GM21723 (cell line): ENCODE data around the gene LAMTOR2.

ENCODE experiments used
- ATAC-seq: cut with Tn5 transposase; IDR thresholded peaks from one replicate; pipeline ENCODE4 v1.9.1; 2021; ENCODE audit warnings: mild to moderate bottlenecking, moderate library complexity; ENCODE audit not compliant: unreplicated experiment

The LAMTOR2 gene

GRCh38 chr1:156074661-156075060 lies 20.1 kb downstream of the LAMTOR2 start:
- no peak for ATAC-seq

GRCh38 chr1:156075162-156075561 lies 20.6 kb downstream of the LAMTOR2 start:
- no peak for ATAC-seq

DNA sequence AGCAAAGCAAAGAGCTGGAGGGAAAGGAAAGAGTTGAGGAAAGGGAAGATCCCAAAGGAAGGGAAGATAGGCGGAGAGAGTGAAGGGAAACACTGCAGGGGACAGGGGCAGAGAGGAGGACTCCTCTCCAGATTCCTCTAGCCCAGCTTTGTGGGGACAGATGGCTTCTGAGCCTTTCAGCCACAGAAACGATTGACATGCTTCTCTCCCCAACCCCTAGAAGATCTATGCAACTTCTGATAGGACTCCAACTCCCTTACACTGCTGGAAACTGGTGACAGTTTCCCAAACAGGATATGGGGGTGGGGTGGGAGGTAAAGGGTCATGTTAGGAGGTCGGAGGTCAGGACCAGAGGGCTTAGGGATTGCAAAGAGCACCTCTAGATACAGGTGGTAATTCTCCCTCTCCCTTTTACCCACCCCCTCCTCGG lies 21.2 kb downstream of the LAMTOR2 start:
- no peak for ATAC-seq

DNA sequence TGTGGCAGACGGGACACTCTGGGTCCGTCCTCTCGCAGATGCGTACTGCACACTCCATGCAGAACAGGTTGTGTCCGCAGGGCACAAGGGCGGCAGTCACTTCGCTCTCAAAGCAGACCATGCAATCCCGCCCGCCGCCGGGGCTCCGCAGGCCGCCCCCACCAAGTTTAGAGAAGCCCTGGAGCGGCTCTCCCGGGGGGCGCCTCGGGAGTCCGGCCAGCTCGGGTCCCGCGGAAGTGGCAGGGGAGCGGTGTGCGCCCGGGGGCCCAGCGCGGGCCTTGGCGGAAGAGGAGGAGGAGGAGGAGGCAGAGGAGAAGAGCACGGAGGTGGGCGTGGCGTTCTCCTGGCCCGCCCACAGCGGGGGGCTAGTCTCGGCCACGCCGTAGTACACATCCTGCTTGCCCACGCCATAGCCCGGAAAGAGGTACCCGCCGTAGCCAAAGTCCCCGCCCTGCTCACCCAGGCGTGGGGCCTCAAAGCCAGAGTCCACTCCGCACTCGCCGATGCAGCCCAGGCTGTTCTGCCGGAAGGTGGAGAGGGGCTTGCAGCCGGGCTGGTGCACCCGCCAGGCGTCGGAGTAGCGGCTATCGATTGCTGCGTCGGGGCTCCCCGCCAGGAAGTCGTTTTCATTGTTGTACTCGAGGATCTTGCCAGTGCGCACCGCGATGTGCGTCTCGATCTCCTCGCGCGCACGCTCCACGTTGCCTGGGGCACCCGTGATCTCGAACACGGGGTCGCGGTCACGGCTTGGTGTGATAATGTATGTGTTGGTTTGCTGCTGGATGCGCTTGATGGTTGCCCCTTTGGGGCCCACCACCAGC lies 22.2 kb downstream of the LAMTOR2 start:
- ATAC-seq: peak; percentile 73

DNA sequence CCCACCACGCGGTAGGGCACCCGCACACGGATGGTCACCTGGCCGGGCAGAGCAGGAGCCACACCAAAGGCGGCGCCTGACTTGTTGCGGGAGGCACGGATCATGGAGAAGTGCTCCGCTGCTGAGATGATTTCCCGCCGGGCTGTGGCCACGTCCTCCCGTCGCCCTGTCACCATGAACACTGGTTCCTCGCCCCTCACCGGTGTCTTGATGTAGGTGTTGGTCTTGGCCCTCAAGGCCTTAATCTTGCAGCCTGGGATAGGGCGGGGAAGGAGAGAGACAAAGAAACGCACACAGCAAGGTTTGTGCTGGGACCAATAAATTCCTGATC lies 22.8 kb downstream of the LAMTOR2 start:
- ATAC-seq: no peak

- ATAC-seq: no peak
Observed at GRCh38 chr1:156078728-156079127, 24.1 kb downstream of the LAMTOR2 start.

DNA sequence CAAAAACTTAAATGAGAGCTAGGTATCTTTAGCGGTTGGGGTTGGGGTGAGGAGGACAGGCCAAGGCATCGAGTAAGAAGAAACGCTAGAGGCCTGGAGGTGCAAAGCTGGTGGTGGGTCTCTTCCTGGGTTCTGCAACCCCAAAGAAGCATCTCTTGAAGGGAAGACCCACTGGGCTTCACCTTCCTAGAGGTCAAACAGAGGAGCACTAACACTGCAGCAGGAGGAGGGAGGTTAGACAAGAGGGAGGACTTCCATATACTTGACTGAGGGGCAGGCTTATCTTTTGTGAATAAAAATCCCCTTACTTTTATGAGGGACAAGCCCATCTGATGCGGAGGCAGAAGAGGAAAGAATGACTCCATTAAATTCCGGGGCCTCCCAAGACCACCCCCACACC lies 25.2 kb downstream of the LAMTOR2 start:
- ATAC-seq: no peak

GRCh38 chr1:156080241-156080862 lies 25.8 kb downstream of the LAMTOR2 start:
- no peak for ATAC-seq

GRCh38 chr1:156080863-156081179 lies 26.2 kb downstream of the LAMTOR2 start:
- ATAC-seq: no peak

- ATAC-seq: no peak
Observed at GRCh38 chr1:156081180-156081916, 26.8 kb downstream of the LAMTOR2 start.

DNA sequence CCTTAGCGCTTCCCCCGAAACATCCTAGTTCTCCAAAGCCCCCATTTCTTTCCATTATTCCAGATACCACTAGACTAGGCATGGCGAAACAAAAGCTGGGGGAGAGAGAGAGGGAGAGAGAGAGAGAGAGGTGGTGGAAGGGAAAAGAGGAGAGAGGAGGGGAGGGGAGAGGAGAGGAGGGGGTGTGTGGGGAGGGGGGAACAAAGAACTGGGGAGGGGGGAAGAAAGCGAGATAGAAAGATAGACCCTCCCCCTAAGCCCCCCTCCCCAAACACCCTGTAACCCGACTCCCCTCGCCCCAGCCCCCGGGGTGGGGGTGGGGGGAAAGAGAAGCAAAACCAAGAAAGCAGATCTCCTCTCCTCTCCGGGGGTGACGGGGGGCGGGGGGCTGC lies 27.3 kb downstream of the LAMTOR2 start:
- ATAC-seq: no peak

- no peak for ATAC-seq
Observed at GRCh38 chr1:156082309-156083091, 27.9 kb downstream of the LAMTOR2 start, which contains the start of gene MEX3A. MEX3A (minus strand) TSS chr1:156082465; CDS start chr1:156081998, 467 bp downstream.

DNA sequence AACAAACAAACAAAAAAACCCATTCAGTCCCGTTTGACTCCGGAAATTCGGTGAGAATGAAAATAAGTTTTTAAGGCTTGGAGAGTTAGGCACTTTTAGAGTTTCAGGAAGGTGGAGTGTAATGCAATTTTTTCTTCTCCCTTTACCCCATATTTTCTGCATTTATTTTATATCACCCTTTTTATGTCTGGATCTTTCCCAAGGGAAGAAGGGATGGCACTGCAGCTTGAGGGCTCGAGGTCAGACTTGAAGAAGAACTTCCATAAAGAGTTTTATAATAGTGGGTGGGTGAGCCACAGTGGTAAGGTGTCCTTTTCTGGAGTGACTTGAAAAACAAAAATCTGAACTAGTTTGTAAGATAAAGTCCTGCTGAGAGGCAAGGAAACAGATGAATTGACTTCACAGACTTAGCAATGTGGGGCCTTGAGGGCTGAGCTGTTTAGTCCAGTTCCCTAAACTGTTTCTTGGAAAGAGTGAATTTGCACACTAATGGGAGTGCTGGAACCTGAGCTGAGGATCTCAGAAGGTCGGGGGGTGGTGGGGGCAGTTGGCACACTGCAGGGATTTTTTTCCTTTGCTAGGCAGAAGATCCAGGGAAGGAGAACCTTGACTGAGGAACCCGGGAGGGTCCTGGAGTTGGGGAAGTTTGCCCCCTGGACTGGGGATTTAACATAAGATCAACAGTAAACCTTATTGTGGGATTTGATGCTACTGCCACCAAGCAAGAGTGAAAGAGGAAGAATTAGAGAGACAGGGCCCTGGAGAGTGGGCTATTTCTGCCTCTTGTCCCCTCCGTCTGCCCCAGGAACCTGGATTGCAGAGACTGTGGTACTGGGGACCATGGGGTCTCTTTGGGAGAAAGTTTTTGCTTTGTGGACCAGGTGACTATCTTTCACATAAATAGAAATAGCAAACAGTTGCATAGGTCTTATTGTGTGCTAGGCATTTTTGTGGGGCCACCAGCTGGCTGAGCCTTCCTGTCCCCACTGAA lies 29.5 kb downstream of the LAMTOR2 start:
- no peak for ATAC-seq

DNA sequence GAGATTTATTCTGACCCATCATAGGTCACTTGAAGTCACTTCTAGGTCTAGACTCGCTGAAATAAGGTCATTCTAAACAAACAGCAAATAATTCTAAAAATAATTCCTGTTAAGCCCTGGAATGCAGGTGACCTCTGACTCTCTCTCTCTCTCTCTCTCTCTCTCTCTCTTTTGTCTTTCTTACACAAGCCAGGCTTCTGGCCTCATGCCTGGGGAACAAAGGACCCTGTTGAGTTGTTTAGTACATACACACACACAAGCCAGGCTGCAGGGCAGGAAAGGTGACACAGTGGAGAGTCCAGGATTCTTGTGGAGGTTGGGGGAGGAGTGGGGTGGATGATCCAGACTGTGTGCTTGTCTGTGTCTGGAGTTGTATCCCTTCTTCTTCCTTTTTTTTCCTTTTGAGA lies 31.7 kb downstream of the LAMTOR2 start:
- ATAC-seq: no peak

GRCh38 chr1:156089704-156090103 lies 35.1 kb downstream of the LAMTOR2 start:
- ATAC-seq: no peak

- no peak for ATAC-seq
Observed at GRCh38 chr1:156090138-156090839, 35.7 kb downstream of the LAMTOR2 start.

- ATAC-seq: peak; percentile 81
Observed at GRCh38 chr1:156090840-156091188, 36.2 kb downstream of the LAMTOR2 start.

- no peak for ATAC-seq
Observed at GRCh38 chr1:156091610-156092009, 37.0 kb downstream of the LAMTOR2 start.

DNA sequence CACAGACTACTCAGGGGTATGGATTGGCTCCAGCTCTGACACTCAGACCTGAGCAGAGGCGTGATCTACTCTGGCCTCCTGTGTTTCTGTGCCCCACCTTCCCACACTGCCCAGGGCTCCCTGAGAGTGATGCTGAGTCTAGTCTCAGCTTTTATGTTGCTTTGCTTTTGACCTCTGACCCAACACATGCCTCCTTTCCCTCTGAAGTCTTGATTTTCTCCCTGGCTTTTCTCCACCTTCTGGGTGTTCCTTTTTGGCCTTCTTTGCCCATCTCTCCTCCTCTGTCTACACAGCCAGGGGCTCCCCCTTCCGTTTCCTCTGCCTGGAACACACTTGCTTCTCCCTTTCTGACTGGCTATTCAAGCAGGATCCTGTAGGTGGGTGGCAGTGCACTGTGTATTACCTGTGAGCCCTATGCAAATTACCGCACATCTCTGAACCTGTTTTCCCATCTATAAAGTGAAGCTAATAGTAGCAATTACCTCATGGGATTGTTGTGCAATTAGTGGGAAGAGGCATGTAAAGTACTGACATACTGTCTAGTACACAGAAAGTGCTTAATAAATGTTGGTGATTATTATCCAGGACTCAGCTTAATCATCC lies 41.4 kb downstream of the LAMTOR2 start:
- no peak for ATAC-seq
